Astrocyte of the spinal cord (primary cell): ENCODE data around the gene PDZD2.
"Not testable (repeated sequence)": the region's sequence is repeated elsewhere in the genome, so short reads cannot be mapped to it uniquely, and the experiment has no call there.

Experiments
- DNase-seq: peaks from one replicate; pipeline ENCODE4 v3.0.0; 2011; ENCODE audit warnings: low read depth, low spot score
- H3K4me3 ChIP-seq: 2 replicates; pipeline ENCODE4 v1.5.1; 2011; ENCODE audit warnings: low read depth, mild to moderate bottlenecking, low read length, moderate library complexity
- in situ Hi-C: cut with HindIII; loops from 2 replicates; pipeline ENCODE4 v1.10.0; 2017; ENCODE audit warnings: low sequenced_read_pairs
- TF ChIP-seq, protein P1 (sequence below): IDR thresholded peaks from 2 replicates; pipeline ENCODE4 v1.5.1; 2012; ENCODE audit warnings: low read depth, mild to moderate bottlenecking, low read length, inconsistent platforms

Gene PDZD2

DNA sequence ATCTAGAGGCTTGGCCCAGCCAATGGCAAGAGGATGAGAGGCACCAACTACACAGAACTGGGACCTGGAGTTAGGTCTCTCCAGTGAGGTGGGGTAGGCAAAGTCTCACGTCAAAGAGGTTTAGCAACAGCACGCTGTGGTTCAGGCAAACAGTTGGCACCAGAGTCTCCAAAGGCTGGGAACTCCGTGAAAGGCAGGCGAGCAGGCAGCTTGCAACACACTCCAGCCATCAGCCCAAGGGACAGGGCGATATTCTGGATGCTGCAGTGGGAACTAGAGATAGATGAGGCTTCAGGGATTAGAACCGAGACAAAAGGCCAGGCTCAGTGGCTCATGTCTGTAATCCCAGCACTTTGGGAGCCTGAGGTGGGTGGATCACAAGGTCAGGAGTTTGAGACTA is 129.1 kb downstream of the PDZD2 start:
- in situ Hi-C loops: no loop called here
- TF ChIP-seq, protein P1, sequence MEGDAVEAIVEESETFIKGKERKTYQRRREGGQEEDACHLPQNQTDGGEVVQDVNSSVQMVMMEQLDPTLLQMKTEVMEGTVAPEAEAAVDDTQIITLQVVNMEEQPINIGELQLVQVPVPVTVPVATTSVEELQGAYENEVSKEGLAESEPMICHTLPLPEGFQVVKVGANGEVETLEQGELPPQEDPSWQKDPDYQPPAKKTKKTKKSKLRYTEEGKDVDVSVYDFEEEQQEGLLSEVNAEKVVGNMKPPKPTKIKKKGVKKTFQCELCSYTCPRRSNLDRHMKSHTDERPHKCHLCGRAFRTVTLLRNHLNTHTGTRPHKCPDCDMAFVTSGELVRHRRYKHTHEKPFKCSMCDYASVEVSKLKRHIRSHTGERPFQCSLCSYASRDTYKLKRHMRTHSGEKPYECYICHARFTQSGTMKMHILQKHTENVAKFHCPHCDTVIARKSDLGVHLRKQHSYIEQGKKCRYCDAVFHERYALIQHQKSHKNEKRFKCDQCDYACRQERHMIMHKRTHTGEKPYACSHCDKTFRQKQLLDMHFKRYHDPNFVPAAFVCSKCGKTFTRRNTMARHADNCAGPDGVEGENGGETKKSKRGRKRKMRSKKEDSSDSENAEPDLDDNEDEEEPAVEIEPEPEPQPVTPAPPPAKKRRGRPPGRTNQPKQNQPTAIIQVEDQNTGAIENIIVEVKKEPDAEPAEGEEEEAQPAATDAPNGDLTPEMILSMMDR: no peak
- H3K4me3 ChIP-seq: no peak overlapping the region
- no peak for DNase-seq

- TF ChIP-seq, protein P1: no peak
- in situ Hi-C loops: no loop called here
- H3K4me3 ChIP-seq: no peak overlapping the region
- no peak for DNase-seq
Measured at GRCh38 chr5:31768784-31769183, 129.9 kb downstream of the PDZD2 start.

DNA sequence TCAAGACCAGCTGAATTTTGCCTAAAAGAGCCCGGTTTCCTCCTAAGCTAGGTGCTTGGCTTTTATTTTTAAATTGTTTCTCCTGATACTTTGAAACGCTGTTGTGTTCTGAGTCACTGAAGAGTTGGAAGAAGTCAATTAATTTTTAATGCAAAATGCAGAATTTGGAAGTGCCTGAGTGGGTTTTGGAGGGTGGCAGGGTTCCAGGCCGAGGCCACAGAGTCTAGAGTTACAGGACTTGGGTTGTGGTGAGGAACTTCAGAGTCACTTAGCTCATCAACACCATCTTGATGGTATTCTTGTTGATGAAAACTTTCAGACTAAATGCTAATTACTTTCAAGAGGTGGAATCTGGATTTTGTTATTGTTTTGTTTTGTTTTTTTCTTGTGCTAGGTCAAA is 130.6 kb downstream of the PDZD2 start:
- DNase-seq: no peak
- in situ Hi-C loops: no loop called here
- TF ChIP-seq, protein P1: no peak
- H3K4me3 ChIP-seq: no peak overlapping the region

DNA sequence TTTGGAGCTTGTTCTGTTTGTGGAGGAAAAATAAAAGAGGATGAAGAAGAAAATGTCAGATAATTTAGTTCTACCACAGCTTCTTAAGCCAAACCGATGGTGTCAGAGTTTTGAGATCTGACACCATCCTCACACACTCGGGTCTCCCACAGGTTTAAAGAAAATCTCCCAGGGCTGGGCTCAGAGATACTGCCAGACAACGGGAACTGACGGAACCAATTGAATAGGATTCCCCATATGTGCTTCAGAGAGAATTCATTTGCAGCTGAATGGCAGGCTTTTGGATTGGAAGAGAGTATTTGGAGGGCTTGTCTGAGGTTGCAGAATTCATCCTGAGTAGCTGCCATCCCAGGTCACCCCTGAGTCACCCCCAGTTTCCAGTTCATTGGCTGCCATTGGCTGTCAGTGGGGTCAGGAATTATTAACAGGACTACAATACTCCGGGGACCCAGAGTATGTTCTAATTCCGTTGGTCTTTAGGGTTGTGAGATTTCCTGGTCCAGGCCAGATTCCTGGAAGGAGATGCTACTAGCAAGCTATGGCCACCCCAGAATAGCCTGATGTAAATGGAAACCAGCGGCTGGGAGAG is 131.3 kb downstream of the PDZD2 start:
- in situ Hi-C loops: no loop called here
- no peak for DNase-seq
- no peak overlapping the region for H3K4me3 ChIP-seq
- TF ChIP-seq, protein P1: no peak

- DNase-seq: no peak
- in situ Hi-C loops: no loop called here
- no peak overlapping the region for H3K4me3 ChIP-seq
- TF ChIP-seq, protein P1: no peak
Measured at GRCh38 chr5:31770998-31771397, 132.1 kb downstream of the PDZD2 start.

DNA sequence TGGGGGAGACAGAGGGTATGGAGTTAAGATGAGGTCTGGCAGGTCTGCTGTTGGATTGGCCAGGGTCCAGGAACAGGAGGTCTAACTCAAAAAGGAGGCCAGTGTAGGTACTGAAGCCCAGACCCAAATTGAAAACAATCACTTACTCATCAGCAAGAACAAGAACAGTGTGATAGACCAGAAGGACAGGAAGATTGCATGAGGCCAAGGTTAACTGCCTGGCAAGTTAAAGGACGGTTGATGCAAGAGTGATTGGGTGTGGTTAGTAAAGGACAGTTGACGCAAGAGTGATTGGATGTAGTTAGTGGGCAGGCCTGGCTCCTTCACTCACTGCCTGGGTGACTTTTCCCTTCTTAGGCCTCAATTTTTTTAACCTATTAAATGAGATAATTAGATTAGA is 132.6 kb downstream of the PDZD2 start:
- in situ Hi-C loops: no loop called here
- TF ChIP-seq, protein P1: no peak
- no peak for DNase-seq
- H3K4me3 ChIP-seq: no peak overlapping the region

- in situ Hi-C loops, H3K4me3 ChIP-seq, DNase-seq: not testable (repeated sequence)
Measured at GRCh38 chr5:31776294-31776693, 137.4 kb downstream of the PDZD2 start.
